HG03575 (cell line): ENCODE measurements around the gene STAT5B.
"Not testable (repeated sequence)": the region's sequence is repeated elsewhere in the genome, so short reads cannot be mapped to it uniquely, and the experiment has no call there.

Source experiments
- ATAC-seq: cut with Tn5 transposase; IDR thresholded peaks from one replicate; pipeline ENCODE4 v1.9.1; 2021; ENCODE audit not compliant: unreplicated experiment, insufficient number of reproducible peaks, low FRiP score; ENCODE audit errors: extremely low read depth

STAT5B gene

GRCh38 chr17:42188749-42189650, 87.2 kb downstream of the STAT5B start:
- ATAC-seq: no peak

DNA sequence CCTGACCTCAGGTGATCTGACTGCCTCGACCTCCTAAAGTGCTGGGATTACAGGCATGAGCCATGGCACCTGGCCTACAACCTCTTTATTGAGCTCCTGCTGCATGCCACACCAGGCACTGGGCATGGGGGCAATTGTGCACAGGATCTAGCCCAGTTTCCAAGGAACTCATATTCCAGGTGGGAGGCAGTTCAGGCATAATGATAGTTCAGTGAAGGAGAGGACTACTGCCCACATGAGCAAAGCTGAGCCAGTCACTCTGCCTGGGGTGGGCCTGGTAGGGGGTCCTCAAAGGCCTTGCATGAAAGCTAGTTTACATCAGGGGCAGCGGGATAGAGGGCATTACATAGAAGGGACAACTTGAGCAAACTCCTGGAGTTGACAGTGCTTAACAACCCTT, 88.4 kb downstream of the STAT5B start:
- no peak for ATAC-seq

GRCh38 chr17:42186191-42186590, 90.0 kb downstream of the STAT5B start:
- ATAC-seq: not testable (repeated sequence)

DNA sequence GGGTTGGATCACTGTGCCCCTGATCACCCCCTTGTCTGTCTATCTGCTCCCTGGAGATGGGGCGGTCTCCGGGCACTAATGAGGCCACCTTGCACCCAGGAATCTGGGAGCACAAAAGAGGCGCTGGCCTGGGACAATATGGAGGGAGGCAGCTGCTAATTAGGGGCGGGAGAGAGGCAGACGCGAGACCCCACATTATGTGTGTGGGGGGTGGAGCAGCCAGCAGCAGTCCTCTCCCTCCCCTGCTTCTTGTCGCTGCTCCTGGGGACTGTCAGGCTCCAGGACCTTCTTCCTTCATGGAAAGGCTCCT, 90.6 kb downstream of the STAT5B start:
- ATAC-seq: no peak

DNA sequence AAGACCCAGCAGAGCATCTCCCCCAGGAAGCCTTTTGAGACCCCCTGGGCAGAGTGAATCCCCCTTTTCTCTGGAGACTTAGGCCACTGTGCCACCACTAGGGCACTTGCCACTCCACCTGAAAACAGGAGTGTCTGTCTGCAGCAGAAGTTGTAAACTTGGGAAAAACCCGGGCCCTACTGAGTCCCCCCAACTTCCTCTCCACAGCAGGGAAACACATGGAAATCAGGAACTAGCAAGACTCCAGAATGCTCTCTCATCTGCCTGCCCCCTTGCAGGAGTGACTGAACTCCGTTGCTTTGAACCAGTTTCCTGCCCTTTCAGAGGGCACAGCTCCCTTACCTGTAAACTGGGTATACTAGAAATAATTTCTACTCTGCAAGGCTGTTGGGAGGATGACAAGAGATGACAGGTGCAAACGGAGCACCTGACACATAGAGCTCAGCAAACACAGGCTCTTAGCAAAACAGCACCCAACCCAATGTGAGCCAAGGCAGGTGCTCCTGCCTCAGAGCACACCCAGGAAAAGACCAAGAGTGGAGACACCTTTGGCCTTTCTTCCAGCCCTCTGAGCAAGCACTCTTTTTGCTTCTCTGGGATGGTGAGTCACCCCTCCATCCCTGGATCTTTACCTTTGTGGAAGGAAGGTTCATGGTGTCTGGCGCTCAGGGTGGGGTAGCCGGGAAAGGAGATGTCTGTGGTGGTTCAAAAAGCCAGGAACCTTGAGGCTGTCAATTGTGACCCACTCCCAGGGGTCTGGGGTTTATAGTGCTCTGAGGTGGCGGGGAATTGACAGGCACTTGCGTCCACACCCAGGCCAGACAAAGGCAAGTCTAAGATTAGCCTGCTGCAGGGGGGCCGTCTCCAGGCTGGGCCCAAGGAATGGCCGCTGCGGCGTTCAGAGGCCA, 91.2 kb downstream of the STAT5B start, which contains the start of gene HCRT:
HCRT (minus strand) TSS at position 740 of the 908 bp plus-strand sequence; CDS start at position 653, 87 bp downstream.
- ATAC-seq: no peak

- no peak for ATAC-seq
Measured at GRCh38 chr17:42183741-42184711, 92.2 kb downstream of the STAT5B start.

- no peak for ATAC-seq
Measured at GRCh38 chr17:42182927-42183734, 93.1 kb downstream of the STAT5B start.

GRCh38 chr17:42181851-42182207, 94.4 kb downstream of the STAT5B start:
- no peak for ATAC-seq

- ATAC-seq: no peak
Measured at GRCh38 chr17:42180922-42181850, 95.0 kb downstream of the STAT5B start, which contains the start of gene KCNH4. KCNH4 (minus strand) TSS chr17:42181142; CDS start chr17:42180945, 197 bp downstream.

GRCh38 chr17:42180411-42180921, 95.7 kb downstream of the STAT5B start:
- ATAC-seq: no peak

DNA sequence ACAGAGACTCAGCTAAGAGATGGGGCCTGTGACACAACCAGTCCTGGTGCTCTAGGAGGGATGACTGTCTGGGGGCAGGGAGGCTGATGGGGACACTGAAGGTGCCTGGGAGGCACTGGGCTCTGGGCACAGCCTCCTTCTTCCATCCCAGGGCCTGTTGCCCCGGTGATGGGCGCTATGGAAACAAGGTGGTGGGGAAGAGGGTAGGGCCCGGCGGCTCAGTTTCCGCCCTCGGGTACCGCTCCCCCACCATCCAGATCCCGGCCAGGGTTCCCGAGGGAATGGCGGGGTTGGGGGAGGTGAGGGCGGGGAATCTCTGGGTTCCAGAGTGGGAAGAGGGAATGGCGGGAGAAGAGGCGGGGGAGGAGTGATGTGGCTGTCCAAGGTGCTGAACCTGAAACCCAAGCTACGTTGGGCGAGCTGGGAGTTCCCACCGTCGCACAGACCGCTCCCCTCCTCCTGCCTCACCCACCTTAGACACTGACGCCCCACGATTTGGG, 96.2 kb downstream of the STAT5B start:
- ATAC-seq: no peak

DNA sequence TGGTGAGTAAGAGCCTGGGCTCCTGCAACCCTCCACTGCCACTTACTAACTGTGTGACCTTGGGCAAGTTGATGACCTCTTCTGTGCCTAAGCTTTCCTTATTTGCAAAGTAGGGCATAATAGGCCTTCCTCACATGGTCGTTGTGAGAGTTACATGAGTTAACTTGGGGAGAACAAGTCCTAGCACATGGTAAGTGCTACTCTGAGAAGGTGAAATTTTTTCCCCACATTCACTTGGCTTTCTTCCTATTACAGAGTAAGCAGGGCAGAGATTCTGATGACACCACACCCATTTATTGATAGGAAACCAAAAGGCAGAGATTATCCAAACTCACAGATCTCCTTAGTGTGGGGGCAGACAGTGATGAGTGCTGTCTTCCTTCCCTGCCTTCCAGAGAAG, 96.9 kb downstream of the STAT5B start:
- ATAC-seq: no peak

- ATAC-seq: no peak
Measured at GRCh38 chr17:42178817-42179216, 97.4 kb downstream of the STAT5B start.

DNA sequence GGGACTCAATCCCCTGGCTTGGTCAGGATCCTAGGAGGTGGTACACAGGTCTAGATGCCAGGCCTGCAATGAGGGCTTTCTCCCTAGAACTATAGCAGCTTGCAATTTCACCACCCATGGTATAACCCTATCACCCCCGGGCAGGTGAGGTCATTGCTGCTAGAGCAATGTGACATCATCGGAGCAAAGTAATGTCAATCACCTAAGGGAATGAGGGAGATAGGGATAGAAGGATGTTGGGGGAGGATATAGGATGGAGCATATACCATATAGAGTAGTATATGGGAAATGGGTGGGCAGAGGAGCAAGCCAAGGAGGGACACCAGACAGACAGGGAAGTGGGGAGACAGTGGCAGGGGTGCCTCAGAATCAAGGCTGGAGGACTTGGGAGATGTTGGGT, 98.5 kb downstream of the STAT5B start:
- ATAC-seq: no peak

DNA sequence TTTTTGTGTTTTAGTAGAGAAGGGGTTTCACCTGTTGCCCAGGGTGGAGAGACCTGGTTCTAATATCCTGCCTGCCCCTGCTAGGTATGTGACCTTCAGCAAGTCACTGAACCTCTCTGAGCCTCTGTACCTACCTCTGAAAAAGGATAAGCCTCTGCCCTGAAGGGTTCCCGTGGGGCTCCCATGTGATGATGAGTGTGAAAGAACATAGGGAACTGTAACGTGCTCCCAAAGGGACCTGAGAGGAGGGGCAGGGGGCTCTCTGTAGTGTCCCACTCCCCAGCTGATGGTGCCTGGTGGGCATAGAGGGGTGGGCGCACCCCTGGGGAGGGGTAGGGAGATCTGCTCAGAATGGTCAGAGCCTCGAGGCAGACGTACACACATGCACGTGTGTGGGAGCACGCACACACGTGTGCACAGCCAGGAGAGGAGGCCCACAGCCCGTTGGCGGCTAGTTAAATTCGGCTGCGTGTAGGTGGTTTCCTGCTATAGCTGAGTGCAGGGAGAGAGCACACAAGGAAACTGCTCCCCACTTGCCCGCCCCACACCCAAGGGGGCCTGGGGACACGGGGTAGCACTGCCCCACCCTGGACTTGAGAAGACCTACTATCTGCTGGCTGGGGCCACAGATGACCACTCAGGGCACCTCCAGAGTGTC, 101.9 kb downstream of the STAT5B start:
- ATAC-seq: no peak

DNA sequence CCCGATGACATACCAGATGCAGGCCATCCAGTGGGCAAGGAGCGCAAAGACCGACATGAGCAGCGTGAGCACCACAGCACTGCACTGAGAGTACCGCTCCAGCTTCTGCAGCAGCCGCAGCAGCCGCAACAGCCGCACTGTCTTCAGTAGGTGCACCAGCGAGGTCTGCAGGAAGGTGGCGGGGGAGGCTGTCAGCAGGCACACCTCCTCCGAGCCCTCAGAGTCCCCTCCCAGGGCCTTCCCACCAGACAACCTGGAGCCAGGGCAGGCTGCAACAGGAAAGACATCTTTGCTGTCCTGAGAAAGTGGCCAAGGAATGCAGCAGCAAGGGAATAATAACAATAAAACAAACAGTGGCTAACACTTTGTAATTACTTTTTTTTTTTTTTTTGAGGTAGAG, 104.4 kb downstream of the STAT5B start:
- ATAC-seq: no peak
